Stimulated activated CD8-positive, alpha-beta memory T cell treated with anti-CD3 and anti-CD28 coated beads, Interleukin-4, amount 100 ng/mL, for 48 hours (primary cell): ENCODE data around the gene PRDM16.
"Not testable (repeated sequence)": the region's sequence is repeated elsewhere in the genome, so short reads cannot be mapped to it uniquely, and the experiment has no call there.

Experiments used
- DNase-seq: peaks from one replicate; pipeline ENCODE4 v3.0.0-alpha.2; 2020

PRDM16 gene

GRCh38 chr1:3148171-3148570 lies 79.2 kb downstream of the PRDM16 start:
- no peak for DNase-seq

- no peak for DNase-seq
Measured at GRCh38 chr1:3149277-3149676, 80.3 kb downstream of the PRDM16 start.

GRCh38 chr1:3151456-3151855 lies 82.5 kb downstream of the PRDM16 start:
- DNase-seq = no peak

- no peak for DNase-seq
Measured at GRCh38 chr1:3152143-3152542, 83.1 kb downstream of the PRDM16 start.

GRCh38 chr1:3153197-3153596 lies 84.2 kb downstream of the PRDM16 start:
- DNase-seq = no peak

GRCh38 chr1:3153902-3154795 lies 85.1 kb downstream of the PRDM16 start:
- no peak for DNase-seq

- no peak for DNase-seq
Measured at GRCh38 chr1:3155056-3155925, 86.3 kb downstream of the PRDM16 start.

GRCh38 chr1:3155926-3156220 lies 86.9 kb downstream of the PRDM16 start:
- no peak for DNase-seq

- no peak for DNase-seq
Measured at GRCh38 chr1:3156936-3157335, 87.9 kb downstream of the PRDM16 start.

- DNase-seq = no peak
Measured at GRCh38 chr1:3158347-3158746, 89.3 kb downstream of the PRDM16 start.

- no peak for DNase-seq
Measured at GRCh38 chr1:3159121-3159520, 90.1 kb downstream of the PRDM16 start.

GRCh38 chr1:3159996-3160395 lies 91.0 kb downstream of the PRDM16 start:
- DNase-seq = no peak

- DNase-seq = no peak
Measured at GRCh38 chr1:3160647-3161145, 91.7 kb downstream of the PRDM16 start.

GRCh38 chr1:3161176-3161840 lies 92.3 kb downstream of the PRDM16 start:
- DNase-seq = no peak

GRCh38 chr1:3162322-3162882 lies 93.4 kb downstream of the PRDM16 start:
- no peak for DNase-seq

- no peak for DNase-seq
Measured at GRCh38 chr1:3163356-3163755, 94.4 kb downstream of the PRDM16 start.

- DNase-seq = no peak
Measured at GRCh38 chr1:3164671-3165070, 95.7 kb downstream of the PRDM16 start.

GRCh38 chr1:3165189-3165588 lies 96.2 kb downstream of the PRDM16 start:
- DNase-seq = not testable (repeated sequence)

- no peak for DNase-seq
Measured at GRCh38 chr1:3166206-3166918, 97.4 kb downstream of the PRDM16 start.

GRCh38 chr1:3167255-3167654 lies 98.3 kb downstream of the PRDM16 start:
- no peak for DNase-seq

- DNase-seq = no peak
Measured at GRCh38 chr1:3168678-3169077, 99.7 kb downstream of the PRDM16 start.

GRCh38 chr1:3169665-3170356 lies 100.8 kb downstream of the PRDM16 start:
- no peak for DNase-seq
